ENCODE results near the gene HOXA6.
A peak's percentile ranks its signal among the peaks of the same experiment; 100 is the strongest.

The HOXA6 gene

GRCh38 chr7:27110186-27111031 lies 37.2 kb downstream of the HOXA6 start:
- H3K36me3 ChIP-seq (ENCODE audit: control insufficient read depth in 1 of 2, insufficient read depth in 2 of 2, low read length in 2 of 2) = no peaks in the 10 kb centered on the region
- H3K4me1 ChIP-seq (ENCODE audit: control insufficient read depth in 1 of 2, insufficient read depth in 2 of 2, low read length in 2 of 2) = peaks cover 14 to 22% of the 10 kb centered on the region in 2 donors
- no peaks in the 10 kb centered on the region for H3K27me3 ChIP-seq (ENCODE audit: low read depth, low read length)
- H3K4me3 ChIP-seq (ENCODE audit: low read depth in 1 of 2, low read length in 2 of 2) = peak overlapping the region; percentile 50 to 90
- H3K27ac ChIP-seq (ENCODE audit: low read length) = peak overlapping the region; percentile 79
- no peaks in the 10 kb centered on the region for H3K9me3 ChIP-seq (ENCODE audit: control insufficient read depth in 1 of 2, low read length in 2 of 2)

- Histone ChIP-seq H3K9me3 (ENCODE audit: control insufficient read depth in 1 of 2, low read length in 2 of 2) (no peaks in the 10 kb centered on the region), H3K36me3 (ENCODE audit: control insufficient read depth in 1 of 2, insufficient read depth in 2 of 2, low read length in 2 of 2) (no peaks in the 10 kb centered on the region), H3K27ac (ENCODE audit: low read length) (peak overlapping the region; percentile 95), H3K4me1 (ENCODE audit: control insufficient read depth in 1 of 2, insufficient read depth in 2 of 2, low read length in 2 of 2) (peaks cover 14 to 22% of the 10 kb centered on the region in 2 donors), H3K4me3 (ENCODE audit: low read depth in 1 of 2, low read length in 2 of 2) (peak overlapping the region in 1 of 2 donors; percentile 90), H3K27me3 (ENCODE audit: low read depth, low read length) (no peaks in the 10 kb centered on the region)
Observed at GRCh38 chr7:27109466-27110185, 37.9 kb downstream of the HOXA6 start.

- no peaks in the 10 kb centered on the region for H3K9me3 ChIP-seq (ENCODE audit: control insufficient read depth in 1 of 2, low read length in 2 of 2)
- no peaks in the 10 kb centered on the region for H3K36me3 ChIP-seq (ENCODE audit: control insufficient read depth in 1 of 2, insufficient read depth in 2 of 2, low read length in 2 of 2)
- peaks cover 14 to 22% of the 10 kb centered on the region in 2 donors for H3K4me1 ChIP-seq (ENCODE audit: control insufficient read depth in 1 of 2, insufficient read depth in 2 of 2, low read length in 2 of 2)
- peak overlapping the region; percentile 26 to 90 for H3K4me3 ChIP-seq (ENCODE audit: low read depth in 1 of 2, low read length in 2 of 2)
- H3K27ac ChIP-seq (ENCODE audit: low read length) = peak overlapping the region; percentile 95
- peaks cover under 1% of the 10 kb centered on the region for H3K27me3 ChIP-seq (ENCODE audit: low read depth, low read length)
Observed at GRCh38 chr7:27108390-27109127, 39.0 kb downstream of the HOXA6 start.

GRCh38 chr7:27107391-27108381 lies 39.9 kb downstream of the HOXA6 start:
- peaks cover 14 to 22% of the 10 kb centered on the region in 2 donors for H3K4me1 ChIP-seq (ENCODE audit: control insufficient read depth in 1 of 2, insufficient read depth in 2 of 2, low read length in 2 of 2)
- peak overlapping the region; percentile 95 for H3K27ac ChIP-seq (ENCODE audit: low read length)
- H3K27me3 ChIP-seq (ENCODE audit: low read depth, low read length) = peaks cover 8% of the 10 kb centered on the region
- no peaks in the 10 kb centered on the region for H3K9me3 ChIP-seq (ENCODE audit: control insufficient read depth in 1 of 2, low read length in 2 of 2)
- H3K36me3 ChIP-seq (ENCODE audit: control insufficient read depth in 1 of 2, insufficient read depth in 2 of 2, low read length in 2 of 2) = no peaks in the 10 kb centered on the region
- peak overlapping the region; percentile 26 to 90 for H3K4me3 ChIP-seq (ENCODE audit: low read depth in 1 of 2, low read length in 2 of 2)

GRCh38 chr7:27106901-27107240 lies 40.7 kb downstream of the HOXA6 start:
- no peaks in the 10 kb centered on the region for H3K36me3 ChIP-seq (ENCODE audit: control insufficient read depth in 1 of 2, insufficient read depth in 2 of 2, low read length in 2 of 2)
- peak overlapping the region; percentile 95 for H3K27ac ChIP-seq (ENCODE audit: low read length)
- peak overlapping the region; percentile 62 to 90 for H3K4me3 ChIP-seq (ENCODE audit: low read depth in 1 of 2, low read length in 2 of 2)

GRCh38 chr7:27106181-27106900 lies 41.2 kb downstream of the HOXA6 start:
- Histone ChIP-seq H3K4me1 (ENCODE audit: control insufficient read depth in 1 of 2, insufficient read depth in 2 of 2, low read length in 2 of 2) (peaks cover 16 to 17% of the 10 kb centered on the region in 2 donors), H3K9me3 (ENCODE audit: control insufficient read depth in 1 of 2, low read length in 2 of 2) (no peaks in the 10 kb centered on the region), H3K27ac (ENCODE audit: low read length) (peak overlapping the region; percentile 95), H3K36me3 (ENCODE audit: control insufficient read depth in 1 of 2, insufficient read depth in 2 of 2, low read length in 2 of 2) (no peaks in the 10 kb centered on the region), H3K4me3 (ENCODE audit: low read depth in 1 of 2, low read length in 2 of 2) (peak overlapping the region; percentile 62 to 90), H3K27me3 (ENCODE audit: low read depth, low read length) (peaks cover 12% of the 10 kb centered on the region)

More at GRCh38 chr7:27106901-27107240, 40.7 kb downstream of the HOXA6 start:
- Histone ChIP-seq H3K27me3 (ENCODE audit: low read depth, low read length) (peaks cover 12% of the 10 kb centered on the region), H3K9me3 (ENCODE audit: control insufficient read depth in 1 of 2, low read length in 2 of 2) (no peaks in the 10 kb centered on the region), H3K4me1 (ENCODE audit: control insufficient read depth in 1 of 2, insufficient read depth in 2 of 2, low read length in 2 of 2) (peaks cover 18 to 20% of the 10 kb centered on the region in 2 donors)

- peaks cover 11 to 15% of the 10 kb centered on the region in 2 donors for H3K4me1 ChIP-seq (ENCODE audit: control insufficient read depth in 1 of 2, insufficient read depth in 2 of 2, low read length in 2 of 2)
Observed at GRCh38 chr7:27105301-27106031, 42.1 kb downstream of the HOXA6 start.

GRCh38 chr7:27104341-27105058 lies 43.1 kb downstream of the HOXA6 start:
- H3K4me3 ChIP-seq (ENCODE audit: low read depth in 1 of 2, low read length in 2 of 2) = peak overlapping the region; percentile 70 to 90
- no peaks in the 10 kb centered on the region for H3K36me3 ChIP-seq (ENCODE audit: control insufficient read depth in 1 of 2, insufficient read depth in 2 of 2, low read length in 2 of 2)
- H3K9me3 ChIP-seq (ENCODE audit: control insufficient read depth in 1 of 2, low read length in 2 of 2) = no peaks in the 10 kb centered on the region
- H3K27ac ChIP-seq (ENCODE audit: low read length) = peak overlapping the region; percentile 95
- H3K4me1 ChIP-seq (ENCODE audit: control insufficient read depth in 1 of 2, insufficient read depth in 2 of 2, low read length in 2 of 2) = peaks cover 5 to 10% of the 10 kb centered on the region in 2 donors
- H3K27me3 ChIP-seq (ENCODE audit: low read depth, low read length) = peaks cover 12% of the 10 kb centered on the region

More at GRCh38 chr7:27105301-27106031, 42.1 kb downstream of the HOXA6 start:
- H3K36me3 ChIP-seq (ENCODE audit: control insufficient read depth in 1 of 2, insufficient read depth in 2 of 2, low read length in 2 of 2) = no peaks in the 10 kb centered on the region
- H3K4me3 ChIP-seq (ENCODE audit: low read depth in 1 of 2, low read length in 2 of 2) = peak overlapping the region; percentile 62 to 90
- H3K27ac ChIP-seq (ENCODE audit: low read length) = peak overlapping the region; percentile 95
- H3K27me3 ChIP-seq (ENCODE audit: low read depth, low read length) = peaks cover 12% of the 10 kb centered on the region
- H3K9me3 ChIP-seq (ENCODE audit: control insufficient read depth in 1 of 2, low read length in 2 of 2) = no peaks in the 10 kb centered on the region
